Measurements from ENCODE around the gene SERPINA10.
"Not testable (repeated sequence)": the region's sequence is repeated elsewhere in the genome, so short reads cannot be mapped to it uniquely, and the experiment has no call there.

SERPINA10 gene

DNA sequence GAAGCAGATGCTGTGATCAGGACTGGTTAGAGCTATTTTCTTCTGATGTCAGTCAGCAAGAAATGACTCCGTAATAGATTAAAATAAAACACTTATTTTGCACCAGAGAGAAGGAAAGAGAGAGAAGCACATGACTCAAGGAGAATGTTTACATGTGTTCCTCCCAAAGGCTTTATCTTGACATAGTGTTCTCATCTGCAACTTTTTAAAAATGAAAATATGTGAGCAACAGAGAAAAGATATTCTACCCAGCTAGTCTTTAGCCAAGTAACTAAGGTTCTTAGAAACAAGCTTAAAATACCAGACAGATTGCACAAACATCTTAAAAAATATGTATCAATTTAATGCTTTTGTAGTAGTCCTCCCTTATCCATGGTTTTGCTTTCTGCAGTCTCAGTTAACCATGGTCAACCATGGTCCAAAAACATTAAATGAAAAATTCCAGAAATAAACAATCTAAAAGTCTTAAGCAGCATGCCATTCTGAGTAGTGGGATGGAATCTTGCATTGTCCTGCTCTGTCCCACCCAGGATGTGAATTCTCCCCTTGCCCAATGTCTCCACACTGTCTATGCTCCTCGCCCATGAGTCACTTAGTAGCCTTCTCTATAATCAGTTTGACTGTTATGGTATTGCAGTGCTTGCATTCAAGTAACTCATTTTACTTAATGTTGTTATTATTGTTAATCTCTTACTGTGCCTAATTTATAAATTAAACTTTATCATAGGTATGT is 9.9 kb downstream of the SERPINA10 start:
- no peak overlapping the region for H3K27ac ChIP-seq
- TF ChIP-seq, protein P1, sequence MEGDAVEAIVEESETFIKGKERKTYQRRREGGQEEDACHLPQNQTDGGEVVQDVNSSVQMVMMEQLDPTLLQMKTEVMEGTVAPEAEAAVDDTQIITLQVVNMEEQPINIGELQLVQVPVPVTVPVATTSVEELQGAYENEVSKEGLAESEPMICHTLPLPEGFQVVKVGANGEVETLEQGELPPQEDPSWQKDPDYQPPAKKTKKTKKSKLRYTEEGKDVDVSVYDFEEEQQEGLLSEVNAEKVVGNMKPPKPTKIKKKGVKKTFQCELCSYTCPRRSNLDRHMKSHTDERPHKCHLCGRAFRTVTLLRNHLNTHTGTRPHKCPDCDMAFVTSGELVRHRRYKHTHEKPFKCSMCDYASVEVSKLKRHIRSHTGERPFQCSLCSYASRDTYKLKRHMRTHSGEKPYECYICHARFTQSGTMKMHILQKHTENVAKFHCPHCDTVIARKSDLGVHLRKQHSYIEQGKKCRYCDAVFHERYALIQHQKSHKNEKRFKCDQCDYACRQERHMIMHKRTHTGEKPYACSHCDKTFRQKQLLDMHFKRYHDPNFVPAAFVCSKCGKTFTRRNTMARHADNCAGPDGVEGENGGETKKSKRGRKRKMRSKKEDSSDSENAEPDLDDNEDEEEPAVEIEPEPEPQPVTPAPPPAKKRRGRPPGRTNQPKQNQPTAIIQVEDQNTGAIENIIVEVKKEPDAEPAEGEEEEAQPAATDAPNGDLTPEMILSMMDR (conservative IDR thresholded peaks at IDR 0.05), result no peak

GRCh38 chr14:94278731-94279130 is 14.3 kb downstream of the SERPINA10 start:
- TF ChIP-seq, protein P1 (conservative IDR thresholded peaks at IDR 0.05), result no peak

GRCh38 chr14:94276898-94277561 is 16.0 kb downstream of the SERPINA10 start:
- not testable (repeated sequence) for H3K27ac ChIP-seq

More at GRCh38 chr14:94278731-94279130, 14.3 kb downstream of the SERPINA10 start:
- no peak overlapping the region for H3K27ac ChIP-seq

DNA sequence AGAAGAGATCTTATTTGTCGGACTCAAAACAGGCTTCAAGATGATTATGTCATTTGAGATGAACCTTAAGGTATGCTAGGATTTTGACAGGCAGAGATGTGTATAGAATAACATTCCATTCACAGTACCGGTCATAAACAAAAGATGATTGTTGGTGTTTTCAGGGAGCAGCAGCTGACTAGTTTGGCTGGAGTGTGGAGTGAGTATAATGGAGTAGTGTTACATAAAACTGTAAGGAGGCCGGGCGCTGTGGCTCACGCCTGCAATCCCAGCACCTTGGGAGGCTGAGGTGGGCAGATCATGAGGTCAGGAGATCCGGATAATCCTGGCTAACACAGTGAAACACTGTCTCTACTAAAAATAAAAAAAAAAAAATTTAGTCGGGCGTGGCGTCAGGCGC is 23.9 kb downstream of the SERPINA10 start:
- no peak overlapping the region for H3K27ac ChIP-seq
- TF ChIP-seq, protein P1 (conservative IDR thresholded peaks at IDR 0.05), result no peak

DNA sequence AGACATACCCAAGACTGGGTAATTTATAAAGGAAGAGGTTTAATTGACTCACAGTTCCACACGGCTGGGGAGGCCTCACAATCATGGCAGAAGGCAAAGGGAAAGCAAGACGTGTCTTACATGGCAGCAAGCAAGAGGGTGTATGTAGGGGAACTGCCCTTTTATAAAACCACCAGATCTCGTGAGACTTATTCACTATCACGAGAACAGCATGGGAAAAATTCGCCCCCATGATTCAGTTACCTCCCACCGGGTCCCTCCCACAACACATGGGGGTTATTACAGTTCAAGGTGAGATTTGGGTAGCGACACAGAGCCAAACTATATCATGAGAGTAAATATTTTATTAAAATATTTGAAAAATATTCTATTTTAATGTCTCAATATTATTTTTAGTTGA is 24.5 kb downstream of the SERPINA10 start:
- not testable (repeated sequence) for H3K27ac ChIP-seq

- TF ChIP-seq, protein P1 (conservative IDR thresholded peaks at IDR 0.05), result no peak
- H3K27ac ChIP-seq, result no peak overlapping the region
Observed at GRCh38 chr14:94267352-94267751, 25.7 kb downstream of the SERPINA10 start.

GRCh38 chr14:94264195-94264594 is 28.9 kb downstream of the SERPINA10 start:
- not testable (repeated sequence) for H3K27ac ChIP-seq

DNA sequence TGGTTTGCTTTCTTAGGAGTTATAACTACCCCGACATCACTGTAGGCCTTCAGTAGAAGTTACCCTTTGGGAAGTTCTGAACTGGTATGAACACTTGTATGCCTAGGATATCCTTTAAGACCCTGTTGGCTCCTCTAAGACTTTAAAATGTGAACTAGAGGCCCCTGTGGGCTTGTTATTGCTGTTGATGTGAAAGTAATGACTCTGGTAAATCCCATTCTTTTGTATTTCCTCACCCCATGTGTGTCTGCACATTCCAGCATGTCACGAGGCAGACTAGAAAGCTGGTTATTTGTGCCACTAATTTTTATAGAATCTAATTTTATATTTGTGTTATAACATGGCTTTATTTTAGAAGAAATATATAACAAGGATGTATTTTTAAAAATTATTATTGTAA is 48.9 kb downstream of the SERPINA10 start:
- no peak overlapping the region for H3K27ac ChIP-seq
- TF ChIP-seq, protein P1 (conservative IDR thresholded peaks at IDR 0.05), result no peak

DNA sequence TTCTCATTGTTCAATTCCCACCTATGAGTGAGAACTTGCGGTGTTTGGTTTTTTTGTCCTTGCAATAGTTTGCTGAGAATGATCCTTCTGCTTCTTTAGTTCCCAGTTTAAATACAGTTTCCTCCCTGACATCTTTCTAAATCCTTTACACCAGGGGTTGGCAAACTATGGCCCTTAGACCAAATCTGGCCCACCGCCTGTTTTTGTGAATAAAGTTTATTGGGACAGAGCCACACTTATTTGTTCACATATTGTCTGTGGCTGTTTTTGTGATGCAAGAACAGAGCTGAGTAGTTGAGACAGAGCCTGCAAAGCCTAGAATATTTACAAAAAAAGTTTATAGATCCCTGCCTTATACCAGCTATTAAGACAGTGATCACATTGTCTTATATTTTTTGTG is 53.7 kb downstream of the SERPINA10 start:
- TF ChIP-seq, protein P1 (conservative IDR thresholded peaks at IDR 0.05), result no peak
- H3K27ac ChIP-seq, result no peak overlapping the region

Measured in VCaP (cell line).